GM12874 (cell line): ENCODE data around the gene TMEM132E.

ENCODE experiments used
- TF ChIP-seq, protein P1 (sequence below): IDR thresholded peaks from 2 replicates; pipeline ENCODE4 v1.5.1; 2011; ENCODE audit warnings: low read depth, mild to moderate bottlenecking, control low read depth, low read length, moderate library complexity; ENCODE audit not compliant: insufficient read depth

The TMEM132E gene

DNA sequence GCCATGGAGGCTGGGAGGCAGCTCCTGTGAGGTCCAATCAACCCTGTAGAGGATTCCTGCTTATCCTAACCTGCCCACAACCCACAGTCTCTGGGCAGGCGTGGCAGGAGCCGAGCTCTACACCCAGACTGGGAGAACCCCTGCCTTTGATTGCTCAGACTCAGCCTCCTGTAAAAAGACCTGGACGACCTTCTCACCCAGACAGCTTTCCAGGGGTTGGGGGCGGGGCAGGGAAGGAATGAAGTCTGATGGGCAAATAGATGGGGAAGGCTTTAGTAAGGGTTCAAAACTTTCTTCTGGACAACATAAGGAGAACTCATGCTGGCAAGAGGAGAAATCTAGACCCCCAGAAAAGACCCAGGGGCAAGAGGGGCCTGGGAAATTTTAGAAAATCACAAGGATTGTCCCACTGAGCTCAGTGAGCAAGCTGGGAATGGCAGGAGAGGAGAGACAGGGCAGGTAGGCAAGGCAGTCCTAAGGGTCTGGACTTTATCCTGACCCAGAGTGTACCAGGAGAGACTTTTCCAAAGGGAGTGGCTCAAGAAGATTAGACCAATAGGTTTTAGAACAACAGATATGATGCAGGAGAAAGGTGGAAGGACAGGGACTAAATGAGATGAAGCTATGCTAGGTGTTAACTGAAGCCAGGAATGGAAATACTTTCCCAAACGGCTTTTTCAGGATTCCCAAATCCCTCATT lies 70.8 kb downstream of the TMEM132E start:
- TF ChIP-seq, protein P1, sequence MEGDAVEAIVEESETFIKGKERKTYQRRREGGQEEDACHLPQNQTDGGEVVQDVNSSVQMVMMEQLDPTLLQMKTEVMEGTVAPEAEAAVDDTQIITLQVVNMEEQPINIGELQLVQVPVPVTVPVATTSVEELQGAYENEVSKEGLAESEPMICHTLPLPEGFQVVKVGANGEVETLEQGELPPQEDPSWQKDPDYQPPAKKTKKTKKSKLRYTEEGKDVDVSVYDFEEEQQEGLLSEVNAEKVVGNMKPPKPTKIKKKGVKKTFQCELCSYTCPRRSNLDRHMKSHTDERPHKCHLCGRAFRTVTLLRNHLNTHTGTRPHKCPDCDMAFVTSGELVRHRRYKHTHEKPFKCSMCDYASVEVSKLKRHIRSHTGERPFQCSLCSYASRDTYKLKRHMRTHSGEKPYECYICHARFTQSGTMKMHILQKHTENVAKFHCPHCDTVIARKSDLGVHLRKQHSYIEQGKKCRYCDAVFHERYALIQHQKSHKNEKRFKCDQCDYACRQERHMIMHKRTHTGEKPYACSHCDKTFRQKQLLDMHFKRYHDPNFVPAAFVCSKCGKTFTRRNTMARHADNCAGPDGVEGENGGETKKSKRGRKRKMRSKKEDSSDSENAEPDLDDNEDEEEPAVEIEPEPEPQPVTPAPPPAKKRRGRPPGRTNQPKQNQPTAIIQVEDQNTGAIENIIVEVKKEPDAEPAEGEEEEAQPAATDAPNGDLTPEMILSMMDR, result no peak

DNA sequence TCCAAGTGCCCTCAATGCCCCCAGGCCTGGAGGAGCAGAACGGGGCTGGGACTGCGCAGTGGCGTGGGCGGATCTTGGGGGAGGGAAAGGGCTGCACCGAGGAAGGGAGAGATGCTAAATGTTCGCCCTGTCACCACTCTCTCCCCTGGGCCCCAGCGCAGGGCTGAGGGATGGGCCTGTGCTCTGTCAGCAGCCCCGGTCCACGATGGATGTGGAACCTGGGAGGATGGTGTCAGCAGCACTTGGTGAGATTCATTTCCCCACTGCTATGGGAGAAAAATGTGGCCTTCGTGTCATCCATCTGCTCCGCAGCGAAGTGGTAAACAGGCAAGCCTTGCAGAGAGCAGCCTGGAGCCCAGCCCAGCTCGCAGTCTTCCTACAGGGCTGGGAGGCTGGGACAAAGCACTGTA lies 72.0 kb downstream of the TMEM132E start:
- TF ChIP-seq, protein P1, result no peak

DNA sequence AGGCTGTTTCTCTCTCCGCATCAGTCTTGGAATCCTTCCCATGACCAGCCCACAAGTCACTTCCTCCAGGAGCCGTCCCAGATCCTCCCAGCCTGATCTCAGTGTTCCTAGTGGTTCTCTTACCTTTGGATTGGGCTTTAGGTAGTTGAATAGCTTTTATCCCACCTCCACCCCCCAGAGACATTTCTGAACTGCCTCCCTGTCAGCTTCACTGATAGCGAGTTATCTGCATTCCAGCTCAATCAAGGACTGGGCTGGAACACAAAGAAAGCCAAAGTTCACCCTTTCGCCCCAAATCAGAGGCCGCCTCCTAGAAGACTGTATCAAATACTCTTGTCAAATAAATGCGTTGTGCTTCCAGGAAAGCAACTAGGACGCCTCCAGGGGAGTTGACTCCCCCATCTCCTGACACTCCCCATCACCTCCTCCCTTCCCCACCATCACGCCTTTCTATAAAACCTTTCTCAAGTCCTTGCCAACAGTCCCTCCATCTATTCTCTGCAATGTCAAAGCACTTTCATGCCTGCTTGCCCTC lies 72.7 kb downstream of the TMEM132E start:
- TF ChIP-seq, protein P1, result no peak

DNA sequence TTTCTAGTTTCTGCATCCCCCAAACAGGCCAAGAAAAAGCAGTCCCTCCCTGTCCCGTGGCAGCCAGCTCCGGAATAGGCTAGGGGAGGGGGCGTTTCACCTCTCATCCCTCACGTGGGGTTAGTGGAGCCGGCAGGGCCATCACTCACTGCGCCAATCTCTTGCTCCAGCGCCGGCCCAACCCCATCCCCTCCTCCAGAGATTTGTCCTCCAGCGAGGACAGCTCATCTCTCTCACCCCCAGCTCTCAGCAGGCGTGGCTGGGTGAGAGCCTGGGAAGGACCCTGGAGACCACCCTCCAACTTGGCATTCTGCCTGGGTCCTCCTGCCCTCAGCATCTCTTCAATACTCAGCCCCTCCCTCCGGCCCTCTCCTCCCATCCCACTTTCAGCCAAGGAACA lies 74.1 kb downstream of the TMEM132E start:
- TF ChIP-seq, protein P1, result no peak

DNA sequence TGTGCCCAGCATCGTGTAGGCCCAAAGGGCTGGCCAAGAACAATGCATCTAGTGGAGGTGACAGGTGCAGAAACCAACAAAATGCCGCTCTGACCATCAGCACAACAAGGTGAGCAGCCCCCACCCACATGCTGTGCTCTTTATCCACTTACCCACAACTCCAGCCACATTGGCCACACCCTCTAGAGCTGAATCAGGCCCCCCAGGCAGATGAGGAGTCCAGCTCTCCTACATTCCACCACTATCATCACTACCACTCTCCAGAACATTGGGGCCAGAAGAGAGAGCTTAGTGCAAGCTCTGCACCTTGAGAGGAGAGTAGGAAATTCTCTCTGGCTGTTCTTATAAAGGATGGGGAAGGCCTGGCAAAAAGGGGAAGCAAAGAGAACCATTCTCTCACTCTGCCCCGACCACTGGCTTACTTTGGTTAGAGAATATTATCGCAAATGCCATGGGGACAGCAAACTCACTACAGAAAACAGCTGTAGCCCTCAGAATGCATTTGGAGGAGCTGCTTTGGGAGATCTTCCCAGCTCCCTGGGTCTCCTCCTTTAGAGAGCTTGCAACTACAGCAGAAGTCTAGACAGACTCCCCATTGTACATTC lies 75.0 kb downstream of the TMEM132E start:
- TF ChIP-seq, protein P1, result no peak

DNA sequence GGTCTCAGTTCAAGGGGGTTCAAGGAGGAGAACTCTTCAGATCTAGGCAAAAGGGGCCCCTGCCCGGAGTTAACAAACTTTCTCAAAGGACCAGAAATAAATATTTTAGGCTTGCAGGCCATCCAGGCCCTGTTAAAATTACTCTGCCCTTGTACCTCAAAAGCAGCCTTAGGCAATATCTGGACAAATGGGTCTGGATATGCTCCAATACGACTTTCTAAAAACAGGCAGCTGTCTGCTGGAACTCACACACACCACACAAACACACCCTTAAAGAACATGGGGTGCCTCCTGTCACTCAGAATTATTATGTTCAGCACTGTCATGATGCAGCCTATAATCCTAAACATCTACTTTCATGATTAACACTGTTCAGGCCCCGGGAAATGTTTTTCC lies 75.5 kb downstream of the TMEM132E start:
- TF ChIP-seq, protein P1, result no peak

DNA sequence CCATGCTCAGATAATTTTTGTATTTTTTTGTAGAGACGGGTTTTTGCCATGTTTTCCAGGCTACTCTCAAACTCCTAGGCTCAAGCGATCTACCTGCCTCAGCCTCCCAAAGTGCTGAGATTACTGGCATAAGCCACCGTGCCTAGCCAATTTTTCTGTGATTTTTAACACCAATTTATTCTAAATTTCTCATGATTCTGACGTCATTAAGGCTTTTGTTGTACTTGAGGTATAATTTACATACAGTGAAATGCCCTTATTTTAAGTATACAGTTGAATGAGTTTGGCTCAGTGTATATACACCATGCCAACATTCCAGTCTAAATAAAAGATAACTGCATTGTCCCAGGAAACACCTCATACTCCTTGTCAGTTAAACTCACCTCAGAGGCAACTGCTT lies 77.4 kb downstream of the TMEM132E start:
- TF ChIP-seq, protein P1, result no peak
